Measurements from ENCODE around the gene KCNG2. TPM values are rescaled to one million over a fixed set of nuclear protein-coding genes. Genes with fewer than 3 reads are reported as not detected.
A peak's percentile ranks its signal among the peaks of the same experiment; 100 is the strongest.

The KCNG2 gene
- total and polyA plus RNA-seq, 2 of the 13 experiments (the other 11 are each of a cell fraction or from before 2014, with no cell fraction given) = not detected

GRCh38 chr18:79852561-79853302 is 55.0 kb downstream of the KCNG2 start (continued):
- no peak for TF ChIP-seq SETDB1 (CRISPR knock-in tag; IDR thresholded peaks at IDR 0.05; ENCODE audit: borderline replicate concordance)
- no peak for TF ChIP-seq ZNF567 (CRISPR knock-in tag; IDR thresholded peaks at IDR 0.05; ENCODE audit: borderline replicate concordance)
- TF ChIP-seq ZBTB26 (CRISPR knock-in tag; IDR thresholded peaks at IDR 0.05; ENCODE audit: borderline replicate concordance) = no peak
- no peak for TF ChIP-seq AKNA (CRISPR knock-in tag; IDR thresholded peaks at IDR 0.05; ENCODE audit: borderline replicate concordance)
- TF ChIP-seq CEBPB (IDR thresholded peaks at IDR 0.05; ENCODE audit: borderline replicate concordance, low read depth, low read length) = no peak
- TF ChIP-seq NCOA2 (CRISPR knock-in tag; IDR thresholded peaks at IDR 0.05) = no peak
- no peak for TF ChIP-seq RBM39 (IDR thresholded peaks at IDR 0.05; ENCODE audit: low read depth, low read length, poor library complexity, severe bottlenecking)
- no peak for TF ChIP-seq NPAS2 (CRISPR knock-in tag; IDR thresholded peaks at IDR 0.05; ENCODE audit: borderline replicate concordance)
- TF ChIP-seq LCORL (IDR thresholded peaks at IDR 0.05) = no peak
- no peak for TF ChIP-seq LCORL (CRISPR knock-in tag; IDR thresholded peaks at IDR 0.05)
- peak; percentile 56; the same call in 1 of the 2 replicates for TF ChIP-seq HNF4G (IDR thresholded peaks at IDR 0.05; ENCODE audit: borderline replicate concordance, low read depth, low read length)
- 0 out of 2 replicates have a peak, but pooled peaks have one; percentile 31 for TF ChIP-seq HNF4G (CRISPR knock-in tag; IDR thresholded peaks at IDR 0.05; ENCODE audit: borderline replicate concordance, low read depth)
- no peak; the same call in 1 of the 2 replicates for TF ChIP-seq ARID5B (CRISPR knock-in tag; IDR thresholded peaks at IDR 0.05)
- no peak for TF ChIP-seq NCOA5 (CRISPR knock-in tag; IDR thresholded peaks at IDR 0.05)
- TF ChIP-seq ZBTB7A (CRISPR knock-in tag; IDR thresholded peaks at IDR 0.05) = no peak
- no peak for TF ChIP-seq ZNF770 (CRISPR knock-in tag; IDR thresholded peaks at IDR 0.05)
- TF ChIP-seq RELA (CRISPR knock-in tag; IDR thresholded peaks at IDR 0.05) = no peak

Measured in HepG2 (cell line).